ENCODE data around the gene MEIOB.

DNA sequence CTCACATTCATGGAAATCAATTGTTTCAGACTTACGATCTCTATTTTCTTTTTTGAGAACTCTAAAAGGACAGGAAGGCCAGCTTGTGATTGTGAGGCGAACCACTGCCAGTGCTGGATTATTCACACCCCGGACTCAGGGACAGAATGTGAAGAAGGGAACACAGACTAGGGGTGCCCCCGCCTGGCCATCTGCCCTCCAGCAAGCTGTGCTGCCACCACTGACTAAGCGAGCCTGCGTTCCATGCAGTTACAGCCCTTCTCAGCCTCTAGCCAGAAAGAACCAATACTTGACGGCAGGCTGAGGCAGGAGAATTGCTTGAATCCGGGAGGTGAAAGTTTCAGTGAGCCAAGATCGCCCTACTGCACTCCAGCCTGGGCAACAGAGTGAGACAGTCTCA is 48.1 kb downstream of the MEIOB start:
- TF ChIP-seq POLR2A (IDR thresholded peaks at IDR 0.05), result no peak
- TF ChIP-seq, protein P1, sequence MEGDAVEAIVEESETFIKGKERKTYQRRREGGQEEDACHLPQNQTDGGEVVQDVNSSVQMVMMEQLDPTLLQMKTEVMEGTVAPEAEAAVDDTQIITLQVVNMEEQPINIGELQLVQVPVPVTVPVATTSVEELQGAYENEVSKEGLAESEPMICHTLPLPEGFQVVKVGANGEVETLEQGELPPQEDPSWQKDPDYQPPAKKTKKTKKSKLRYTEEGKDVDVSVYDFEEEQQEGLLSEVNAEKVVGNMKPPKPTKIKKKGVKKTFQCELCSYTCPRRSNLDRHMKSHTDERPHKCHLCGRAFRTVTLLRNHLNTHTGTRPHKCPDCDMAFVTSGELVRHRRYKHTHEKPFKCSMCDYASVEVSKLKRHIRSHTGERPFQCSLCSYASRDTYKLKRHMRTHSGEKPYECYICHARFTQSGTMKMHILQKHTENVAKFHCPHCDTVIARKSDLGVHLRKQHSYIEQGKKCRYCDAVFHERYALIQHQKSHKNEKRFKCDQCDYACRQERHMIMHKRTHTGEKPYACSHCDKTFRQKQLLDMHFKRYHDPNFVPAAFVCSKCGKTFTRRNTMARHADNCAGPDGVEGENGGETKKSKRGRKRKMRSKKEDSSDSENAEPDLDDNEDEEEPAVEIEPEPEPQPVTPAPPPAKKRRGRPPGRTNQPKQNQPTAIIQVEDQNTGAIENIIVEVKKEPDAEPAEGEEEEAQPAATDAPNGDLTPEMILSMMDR (IDR thresholded peaks at IDR 0.05), result no peak

All from gastroesophageal sphincter (tissue), 3 donors.